Neuronal stem cell (in vitro differentiated cells): ENCODE measurements around the gene OR5AP2. TPM values are rescaled to one million over a fixed set of nuclear protein-coding genes. Genes with fewer than 3 reads are reported as not detected.
"Not testable (repeated sequence)": the region's sequence is repeated elsewhere in the genome, so short reads cannot be mapped to it uniquely, and the experiment has no call there.

ENCODE experiments used
- DNase-seq: peaks from one replicate; pipeline ENCODE4 v3.0.0-alpha.2; 2013; ENCODE audit warnings: low spot score
- H2AFZ ChIP-seq: one replicate; pipeline ENCODE4 v1.6.1; 2013; ENCODE audit warnings: mild to moderate bottlenecking, low read length, inconsistent platforms
- H2AK5ac ChIP-seq: 2 replicates; pipeline ENCODE4 v1.6.1; 2013; ENCODE audit warnings: low read depth, mild to moderate bottlenecking, inconsistent platforms, low read length, moderate library complexity, mixed read lengths
- H2BK120ac ChIP-seq: 2 replicates; pipeline ENCODE4 v1.6.1; 2013; ENCODE audit warnings: low read depth, mild to moderate bottlenecking, inconsistent platforms, low read length, moderate library complexity, mixed read lengths
- H2BK12ac ChIP-seq: one replicate; pipeline ENCODE4 v1.6.1; 2013; ENCODE audit warnings: low read length, inconsistent platforms
- H2BK15ac ChIP-seq: 2 replicates; pipeline ENCODE4 v1.6.1; 2013; ENCODE audit warnings: mild to moderate bottlenecking, low read length, inconsistent platforms, mixed read lengths
- H2BK5ac ChIP-seq: one replicate; pipeline ENCODE4 v1.6.1; 2013; ENCODE audit warnings: inconsistent platforms, mild to moderate bottlenecking, low read length, moderate library complexity
- H3K14ac ChIP-seq: one replicate; pipeline ENCODE4 v1.6.1; 2013; ENCODE audit warnings: low read length, inconsistent platforms
- H3K18ac ChIP-seq: 2 replicates; pipeline ENCODE4 v1.6.1; 2013; ENCODE audit warnings: low read length, inconsistent platforms
- H3K23ac ChIP-seq: 2 replicates; pipeline ENCODE4 v1.6.1; 2013; ENCODE audit warnings: low read depth, mild to moderate bottlenecking, mixed read lengths, low read length, inconsistent platforms; ENCODE audit not compliant: poor library complexity
- H3K27ac ChIP-seq: replicated peaks from 3 replicates; pipeline ENCODE4 v1.5.1; 2013; ENCODE audit warnings: low read length, inconsistent platforms
- H3K27me3 ChIP-seq, 3 experiments: 2 replicates each; pipeline ENCODE4 v1.6.1; 2013; ENCODE audit warnings: low read length in 3 of 3, mild to moderate bottlenecking in 2 of 3, inconsistent platforms in 1 of 3, low read depth in 1 of 3, mixed read lengths in 1 of 3, moderate library complexity in 1 of 3; ENCODE audit not compliant: control insufficient read depth in 3 of 3, insufficient read depth in 3 of 3
- H3K36me3 ChIP-seq, 2 donors: replicated peaks in 1 of 2; 2 replicates each; pipeline ENCODE4 v1.6.1; 2013; ENCODE audit warnings: low read length in 2 of 2; ENCODE audit not compliant: control insufficient read depth in 2 of 2, insufficient read depth in 2 of 2
- H3K4ac ChIP-seq: 2 replicates; pipeline ENCODE4 v1.6.1; 2013; ENCODE audit warnings: inconsistent platforms, mild to moderate bottlenecking, low read length, moderate library complexity
- H3K4me1 ChIP-seq, 2 donors: 1 replicate in 1 of 2; 2 replicates in 1 of 2; pipeline ENCODE4 v1.6.1; 2013; ENCODE audit warnings: low read length in 2 of 2, low read depth in 1 of 2; ENCODE audit not compliant: control insufficient read depth in 2 of 2, insufficient read depth in 1 of 2
- H3K4me2 ChIP-seq: one replicate; pipeline ENCODE4 v1.6.1; 2013; ENCODE audit warnings: mild to moderate bottlenecking, low read length, inconsistent platforms; ENCODE audit not compliant: insufficient read depth, poor library complexity, severe bottlenecking
- H3K4me3 ChIP-seq, 2 donors: 2 replicates each; pipeline ENCODE4 v1.5.1; 2013; ENCODE audit warnings: low read length in 2 of 2, mild to moderate bottlenecking in 2 of 2, inconsistent platforms in 1 of 2, moderate library complexity in 1 of 2
- H3K79me1 ChIP-seq: one replicate; pipeline ENCODE4 v1.6.1; 2013; ENCODE audit warnings: low read depth, mild to moderate bottlenecking, inconsistent platforms, low read length, moderate library complexity
- H3K9ac ChIP-seq: one replicate; pipeline ENCODE4 v1.6.1; 2013; ENCODE audit warnings: mild to moderate bottlenecking, low read depth, low read length, inconsistent platforms; ENCODE audit not compliant: poor library complexity
- H3K9me3 ChIP-seq, 2 donors: replicated peaks in 1 of 2; 2 replicates each; pipeline versions ENCODE3 to v1.6.1; 2013; ENCODE audit warnings: low read length in 2 of 2, mild to moderate bottlenecking in 2 of 2, inconsistent platforms in 1 of 2, low read depth in 1 of 2, mixed read lengths in 1 of 2, moderate library complexity in 1 of 2; ENCODE audit not compliant: control insufficient read depth in 2 of 2, insufficient read depth in 1 of 2
- H4K8ac ChIP-seq: one replicate; pipeline ENCODE4 v1.6.1; 2013; ENCODE audit warnings: low read depth, mild to moderate bottlenecking, inconsistent platforms, low read length, moderate library complexity
- H4K91ac ChIP-seq: one replicate; pipeline ENCODE4 v1.6.1; 2013; ENCODE audit warnings: low read length, low read depth, mild to moderate bottlenecking, inconsistent platforms; ENCODE audit not compliant: poor library complexity
- WGBS, 2 donors: extraction: QIAGEN DNeasy Blood & Tissue Kit; methylation state at CpG; one replicate each; pipeline ENCODE4 v1.1.7; 2013; ENCODE audit warnings: missing lambda C conversion rate in 2 of 2, mixed read lengths in 1 of 2; ENCODE audit not compliant: insufficient read length in 2 of 2, insufficient replicate concordance in 1 of 2; ENCODE audit errors: extremely low coverage in 2 of 2; 5-methylcytosine and 5-hydroxymethylcytosine counted together
- small RNA-seq: library from polyadenylated mRNA; stranded (forward); fragments of <200 nt; extraction: miRNeasy Mini kit (QIAGEN cat#:217004); gene quantifications from one replicate; pipeline ENCODE3, GENCODE V24; 2013; ENCODE audit not compliant: insufficient read depth

Gene OR5AP2

GRCh38 chr11:56592088-56592717 is 50.0 kb downstream of the OR5AP2 start:
- WGBS, 2 donors: no CpG with 5 or more reads among the region's 20 CpGs
- H3K4me2 ChIP-seq, H3K4me1 ChIP-seq, H2BK5ac ChIP-seq, H3K23ac ChIP-seq, H3K27ac ChIP-seq, H3K79me1 ChIP-seq, H2BK15ac ChIP-seq, H2BK12ac ChIP-seq, H3K4me3 ChIP-seq, H3K9ac ChIP-seq, H3K9me3 ChIP-seq, H3K18ac ChIP-seq, H3K4ac ChIP-seq, H3K14ac ChIP-seq, H3K36me3 ChIP-seq, H3K27me3 ChIP-seq, H4K8ac ChIP-seq, H2AFZ ChIP-seq, H2AK5ac ChIP-seq, DNase-seq, H2BK120ac ChIP-seq, H4K91ac ChIP-seq: not testable (repeated sequence)

Small RNA genes within 50 kb of the gene (small RNA-seq; reads per million reads assigned to genes)
- not detected for gene AP004245.1
